Muscle of leg (tissue), 16 donors: ENCODE results near the gene HTR5A. TPM values are rescaled to one million over a fixed set of nuclear protein-coding genes. Genes with fewer than 3 reads are reported as not detected.
A peak's percentile ranks its signal among the peaks of the same experiment; 100 is the strongest.
"Not testable (repeated sequence)": the region's sequence is repeated elsewhere in the genome, so short reads cannot be mapped to it uniquely, and the experiment has no call there.

Experiments
- DNase-seq: peaks from one replicate; pipeline ENCODE4 v3.0.0; 2013
- H3K27ac ChIP-seq: one replicate; pipeline ENCODE4 v1.5.1; 2013; ENCODE audit warnings: mild to moderate bottlenecking, low read length, control low read depth
- H3K27me3 ChIP-seq: one replicate; pipeline ENCODE4 v1.6.1; 2013; ENCODE audit warnings: low read length; ENCODE audit not compliant: control insufficient read depth, insufficient read depth
- H3K36me3 ChIP-seq: one replicate; pipeline ENCODE4 v1.6.1; 2013; ENCODE audit warnings: low read length; ENCODE audit not compliant: control insufficient read depth, insufficient read depth
- H3K4me1 ChIP-seq: one replicate; pipeline ENCODE4 v1.6.1; 2013; ENCODE audit warnings: low read length; ENCODE audit not compliant: control insufficient read depth, insufficient read depth
- H3K4me3 ChIP-seq: one replicate; pipeline ENCODE4 v1.5.1; 2013; ENCODE audit warnings: low read length, control low read depth
- H3K9me3 ChIP-seq: replicated peaks from 2 replicates; pipeline ENCODE4 v1.6.1; 2013; ENCODE audit warnings: low read depth, low read length; ENCODE audit not compliant: control insufficient read depth
- WGBS: methylation state at CpG from one replicate; pipeline ENCODE4 v1.1.5; 2013; ENCODE audit warnings: missing lambda C conversion rate; ENCODE audit not compliant: insufficient coverage; 5-methylcytosine and 5-hydroxymethylcytosine counted together
- long read RNA-seq, 11 donors: transcript quantifications; one replicate each; lab custom pipeline, GENCODE V29; 2026
- polyA plus RNA-seq, 8 donors: library from polyadenylated mRNA; unstranded; fragments of 120-200 nt; gene quantifications; one replicate each; pipeline versions ENCODE4 v1.2.1 to v1.2.3, GENCODE V29; 2013; ENCODE audit warnings: inconsistent platforms in 1 of 8, low replicate concordance in 1 of 8; ENCODE audit not compliant: insufficient read length in 8 of 8, insufficient read depth in 1 of 8
- total RNA-seq: library from RNA; stranded (reverse); fragments of 120-200 nt; gene quantifications from one replicate; pipeline ENCODE4 v1.2.4, GENCODE V29; 2013

Gene HTR5A
- not detected for total RNA-seq
- not detected for polyA plus RNA-seq
- long read RNA-seq, donor 1: 0 reads
- long read RNA-seq, donor 2: 0 reads
- long read RNA-seq, donor 3: 0 reads
- long read RNA-seq, donor 4: 0 reads
- long read RNA-seq, donor 5: 0 reads
- long read RNA-seq, donor 6: 0 reads
- long read RNA-seq, donor 7: 0 reads
- long read RNA-seq, donor 8: 0 reads
- long read RNA-seq, donor 9: 0 reads
- long read RNA-seq, donor 10: 0 reads
- long read RNA-seq, donor 11: 0 reads

GRCh38 chr7:155069992-155070751 lies at the start of gene HTR5A:
Gene HTR5A (plus strand): TSS chr7:155070324. CDS start chr7:155070900, 576 bp downstream.
- Histone ChIP-seq H3K9me3 (no peaks in the 10 kb centered on the region), H3K27ac (no peak within 1 kb of the TSS), H3K4me1 (peaks cover 14% of the 10 kb centered on the region), H3K36me3 (no peaks in the 10 kb centered on the region), H3K27me3 (peaks cover 16% of the 10 kb centered on the region), H3K4me3 (no peak within 1 kb of the TSS)
- WGBS: under 1% methylated on average over 45 of the region's 48 CpGs
- DNase-seq: peak; percentile 90

DNA sequence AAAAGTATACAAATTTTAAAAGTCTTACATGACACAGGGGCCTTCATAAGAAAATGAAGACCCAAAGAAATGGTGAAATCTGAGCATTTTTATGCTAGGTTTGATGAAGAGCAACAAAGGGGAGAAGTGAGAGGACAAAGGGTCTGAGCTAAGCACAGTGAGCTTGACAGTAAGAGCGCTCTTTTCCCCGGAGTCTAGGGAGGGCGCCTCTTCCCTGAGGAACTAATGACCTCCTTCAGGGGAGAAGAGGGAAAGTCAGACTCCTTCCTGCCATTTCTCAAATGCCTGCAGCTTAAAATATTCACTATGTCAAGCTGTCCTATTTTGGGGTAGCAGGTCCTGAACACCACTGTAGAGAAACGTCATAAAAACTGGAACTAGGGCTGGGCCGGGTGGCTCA lies 49.1 kb upstream of the HTR5A start:
- H3K27me3 ChIP-seq: no peaks in the 10 kb centered on the region
- no peaks in the 10 kb centered on the region for H3K9me3 ChIP-seq
- DNase-seq: no peak
- no peaks in the 10 kb centered on the region for H3K36me3 ChIP-seq
- H3K4me1 ChIP-seq: no peaks in the 10 kb centered on the region
- no peak overlapping the region for H3K27ac ChIP-seq
- no peak overlapping the region for H3K4me3 ChIP-seq
- 52% methylated on average over 2 of the region's 5 CpGs for WGBS

GRCh38 chr7:155021699-155022145 lies 48.4 kb upstream of the HTR5A start:
- H3K9me3 ChIP-seq: no peaks in the 10 kb centered on the region
- 37% methylated on average over 3 of the region's 7 CpGs for WGBS
- H3K27ac ChIP-seq: no peak overlapping the region
- H3K36me3 ChIP-seq: no peaks in the 10 kb centered on the region
- no peak for DNase-seq
- no peaks in the 10 kb centered on the region for H3K4me1 ChIP-seq
- no peaks in the 10 kb centered on the region for H3K27me3 ChIP-seq
- no peak overlapping the region for H3K4me3 ChIP-seq

DNA sequence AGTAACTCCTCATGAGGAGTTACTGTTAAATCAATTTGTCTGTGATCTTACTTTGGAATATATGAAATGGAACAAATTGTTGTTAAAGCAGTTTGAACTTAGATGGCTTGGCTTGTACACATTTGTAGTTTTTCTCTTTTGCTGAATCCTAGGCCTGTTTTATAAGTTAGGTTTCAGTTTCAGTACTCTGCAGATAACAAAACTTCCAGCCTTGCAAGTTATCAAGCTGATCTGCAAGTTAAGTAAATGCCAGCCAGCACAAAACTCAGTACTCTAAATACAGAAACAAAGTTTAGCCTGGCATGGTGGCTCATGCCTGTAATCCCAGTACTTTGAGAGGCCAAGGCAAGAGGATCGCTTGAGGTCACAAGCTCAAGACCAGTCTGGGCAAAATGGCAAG lies 42.2 kb upstream of the HTR5A start:
- Histone ChIP-seq H3K4me3 (no peak overlapping the region), H3K9me3 (peaks cover 3% of the 10 kb centered on the region), H3K27ac (no peak overlapping the region), H3K27me3 (no peaks in the 10 kb centered on the region), H3K36me3 (no peaks in the 10 kb centered on the region), H3K4me1 (no peaks in the 10 kb centered on the region)
- peak; percentile 24 for DNase-seq
- WGBS: no CpG with 5 or more reads among the region's 1 CpG

DNA sequence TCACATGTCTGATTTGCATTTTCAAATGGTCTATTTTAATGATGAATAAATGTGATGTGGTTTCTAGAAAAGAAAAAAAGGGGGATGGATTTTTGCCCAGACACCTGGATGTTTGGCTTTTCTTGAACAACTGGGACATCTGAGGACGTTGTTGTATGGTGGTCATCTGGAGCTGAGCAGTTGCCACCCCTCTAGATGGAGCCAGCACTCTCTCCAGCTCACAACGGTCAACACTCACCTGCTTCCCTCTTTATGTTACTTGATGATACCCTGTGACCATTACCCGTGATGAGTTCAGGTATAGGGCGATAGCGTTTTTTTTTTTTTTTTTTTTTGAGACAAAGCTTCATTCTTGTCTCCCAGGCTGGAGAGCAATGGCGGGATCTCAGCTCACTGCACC lies 37.1 kb upstream of the HTR5A start:
- peaks cover 3% of the 10 kb centered on the region for H3K9me3 ChIP-seq
- no peak overlapping the region for H3K27ac ChIP-seq
- no peaks in the 10 kb centered on the region for H3K27me3 ChIP-seq
- no peak overlapping the region for H3K4me3 ChIP-seq
- no peaks in the 10 kb centered on the region for H3K36me3 ChIP-seq
- no CpG with 5 or more reads among the region's 6 CpGs for WGBS
- no peaks in the 10 kb centered on the region for H3K4me1 ChIP-seq
- no peak for DNase-seq

DNA sequence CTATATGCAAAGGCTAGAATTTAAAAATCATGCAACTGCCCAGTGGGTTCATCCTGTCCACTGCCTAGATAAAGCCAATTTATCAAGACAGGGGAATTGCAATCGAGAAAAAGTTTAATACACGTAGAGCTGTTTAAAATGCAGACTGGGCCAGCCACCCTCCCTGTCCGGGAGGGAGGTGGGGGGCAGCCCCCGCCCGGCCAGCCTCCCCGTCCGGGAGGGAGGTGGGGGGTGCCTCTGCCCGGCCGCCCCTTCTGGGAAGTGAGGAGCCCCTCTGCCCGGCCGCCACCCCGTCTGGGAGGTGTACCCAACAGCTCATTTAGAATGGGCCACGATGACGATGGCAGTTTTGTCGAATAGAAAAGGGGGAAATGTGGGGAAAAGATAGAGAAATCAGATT lies 35.6 kb upstream of the HTR5A start:
- H3K9me3 ChIP-seq, H3K4me3 ChIP-seq, H3K36me3 ChIP-seq, H3K27me3 ChIP-seq, H3K4me1 ChIP-seq, H3K27ac ChIP-seq, DNase-seq: not testable (repeated sequence)
- 85% methylated on average over 12 of the region's 15 CpGs for WGBS

DNA sequence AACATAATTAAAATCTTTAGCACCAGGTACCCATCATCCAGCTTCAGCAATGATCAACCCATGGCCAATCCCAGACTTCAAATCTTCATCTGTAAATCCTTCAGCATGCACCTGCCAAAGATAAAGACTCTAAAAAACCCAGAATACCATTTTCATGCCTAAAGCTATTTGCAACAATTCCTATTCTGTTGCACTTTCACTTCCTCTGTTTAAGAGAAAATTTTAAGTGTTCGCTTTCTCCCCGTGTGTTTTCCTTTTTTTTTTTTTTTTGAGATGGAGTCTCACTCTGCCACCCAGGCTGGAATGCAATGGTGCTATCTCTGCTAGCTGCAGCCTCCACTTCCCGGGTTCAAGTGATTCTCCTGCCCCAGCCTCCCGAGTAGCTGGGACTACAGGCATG lies 31.8 kb upstream of the HTR5A start:
- Histone ChIP-seq H3K4me3 (no peak overlapping the region), H3K9me3 (no peaks in the 10 kb centered on the region), H3K36me3 (no peaks in the 10 kb centered on the region), H3K4me1 (no peaks in the 10 kb centered on the region), H3K27me3 (no peaks in the 10 kb centered on the region), H3K27ac (no peak overlapping the region)
- no peak for DNase-seq
- WGBS: no CpG with 5 or more reads among the region's 4 CpGs

GRCh38 chr7:155043756-155044155 lies 26.4 kb upstream of the HTR5A start:
- Histone ChIP-seq H3K9me3 (no peaks in the 10 kb centered on the region), H3K36me3 (no peaks in the 10 kb centered on the region), H3K4me1 (no peaks in the 10 kb centered on the region), H3K27me3 (no peaks in the 10 kb centered on the region), H3K4me3 (no peak overlapping the region), H3K27ac (no peak overlapping the region)
- no peak for DNase-seq
- 50% methylated on average over 3 of the region's 4 CpGs for WGBS

- no peak for DNase-seq
- Histone ChIP-seq H3K4me1 (no peaks in the 10 kb centered on the region), H3K27me3 (no peaks in the 10 kb centered on the region), H3K4me3 (no peak overlapping the region), H3K27ac (no peak overlapping the region), H3K9me3 (no peaks in the 10 kb centered on the region), H3K36me3 (no peaks in the 10 kb centered on the region)
- no CpG with 5 or more reads among the region's 4 CpGs for WGBS
Observed at GRCh38 chr7:155048006-155048405, 22.1 kb upstream of the HTR5A start.

- WGBS: 88% methylated on average over 1 of the region's 4 CpGs
- no peaks in the 10 kb centered on the region for H3K36me3 ChIP-seq
- H3K4me1 ChIP-seq: no peaks in the 10 kb centered on the region
- H3K9me3 ChIP-seq: no peaks in the 10 kb centered on the region
- H3K27ac ChIP-seq: no peak overlapping the region
- H3K27me3 ChIP-seq: no peaks in the 10 kb centered on the region
- DNase-seq: no peak
- no peak overlapping the region for H3K4me3 ChIP-seq
Observed at GRCh38 chr7:155051355-155051754, 18.8 kb upstream of the HTR5A start.
